ENCODE results near the gene PSME3.

DNA sequence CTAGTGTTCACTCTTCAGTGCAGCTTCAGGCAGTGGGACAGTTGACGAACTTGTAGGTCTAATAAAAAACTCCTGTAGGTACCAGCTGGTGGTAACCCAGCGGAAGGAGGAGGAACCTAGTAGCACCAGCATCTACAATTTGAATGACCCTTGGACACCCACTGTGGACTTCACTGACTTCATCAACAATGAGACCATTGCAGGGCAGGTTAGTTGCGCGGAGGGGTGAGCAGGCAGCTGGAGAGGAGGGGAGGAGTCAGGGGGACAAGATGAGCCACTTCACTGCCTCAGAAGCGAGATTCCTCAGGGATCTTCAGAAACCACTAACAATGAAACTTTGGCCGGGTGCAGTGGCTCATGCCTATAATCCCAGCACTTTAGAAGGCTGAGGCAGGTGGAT, 40.1 kb downstream of the PSME3 start:
- TF ChIP-seq TAF1 (conservative IDR thresholded peaks at IDR 0.05), result no peak
- TF ChIP-seq CTCF (IDR thresholded peaks at IDR 0.05; ENCODE audit: low read depth, low read length, missing input control), result no peak
- TF ChIP-seq JUND (IDR thresholded peaks at IDR 0.05), result no peak
- no peak for TF ChIP-seq SP1 (IDR thresholded peaks at IDR 0.05)
- TF ChIP-seq RAD21 (IDR thresholded peaks at IDR 0.05), result no peak
- TF ChIP-seq, protein P1, sequence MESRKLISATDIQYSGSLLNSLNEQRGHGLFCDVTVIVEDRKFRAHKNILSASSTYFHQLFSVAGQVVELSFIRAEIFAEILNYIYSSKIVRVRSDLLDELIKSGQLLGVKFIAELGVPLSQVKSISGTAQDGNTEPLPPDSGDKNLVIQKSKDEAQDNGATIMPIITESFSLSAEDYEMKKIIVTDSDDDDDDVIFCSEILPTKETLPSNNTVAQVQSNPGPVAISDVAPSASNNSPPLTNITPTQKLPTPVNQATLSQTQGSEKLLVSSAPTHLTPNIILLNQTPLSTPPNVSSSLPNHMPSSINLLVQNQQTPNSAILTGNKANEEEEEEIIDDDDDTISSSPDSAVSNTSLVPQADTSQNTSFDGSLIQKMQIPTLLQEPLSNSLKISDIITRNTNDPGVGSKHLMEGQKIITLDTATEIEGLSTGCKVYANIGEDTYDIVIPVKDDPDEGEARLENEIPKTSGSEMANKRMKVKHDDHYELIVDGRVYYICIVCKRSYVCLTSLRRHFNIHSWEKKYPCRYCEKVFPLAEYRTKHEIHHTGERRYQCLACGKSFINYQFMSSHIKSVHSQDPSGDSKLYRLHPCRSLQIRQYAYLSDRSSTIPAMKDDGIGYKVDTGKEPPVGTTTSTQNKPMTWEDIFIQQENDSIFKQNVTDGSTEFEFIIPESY (IDR thresholded peaks at IDR 0.05), result no peak
- TF ChIP-seq REST (IDR thresholded peaks at IDR 0.05), result no peak
- no peak for TF ChIP-seq EGR1 (IDR thresholded peaks at IDR 0.05; ENCODE audit: low read depth in 2 of 2)
- no peak for TF ChIP-seq YY1 (IDR thresholded peaks at IDR 0.05)

All from liver (tissue), 3 donors.